ENCODE results near the gene CAPN12.

DNA sequence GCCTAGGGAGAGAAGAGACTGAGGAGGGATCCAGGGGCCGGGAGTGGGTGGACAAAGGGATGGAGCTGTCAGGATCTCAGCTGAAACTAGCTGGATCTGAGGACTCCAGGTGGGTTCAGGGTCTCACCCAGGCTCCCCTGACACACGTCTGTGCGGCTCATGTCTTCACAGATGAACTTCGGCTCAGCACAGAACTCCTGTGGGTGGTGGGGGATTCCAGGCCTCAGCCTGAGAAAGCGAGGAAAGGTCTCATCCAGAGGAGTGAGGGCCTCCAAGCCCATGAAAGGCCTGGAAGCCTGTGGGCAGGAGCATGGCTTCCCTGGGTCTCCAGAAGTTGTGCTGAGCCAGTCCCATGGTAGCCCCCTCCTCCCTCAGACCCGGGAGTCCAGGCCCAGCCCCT, 1.4 kb downstream of the CAPN12 start:
- TF ChIP-seq, protein P1, sequence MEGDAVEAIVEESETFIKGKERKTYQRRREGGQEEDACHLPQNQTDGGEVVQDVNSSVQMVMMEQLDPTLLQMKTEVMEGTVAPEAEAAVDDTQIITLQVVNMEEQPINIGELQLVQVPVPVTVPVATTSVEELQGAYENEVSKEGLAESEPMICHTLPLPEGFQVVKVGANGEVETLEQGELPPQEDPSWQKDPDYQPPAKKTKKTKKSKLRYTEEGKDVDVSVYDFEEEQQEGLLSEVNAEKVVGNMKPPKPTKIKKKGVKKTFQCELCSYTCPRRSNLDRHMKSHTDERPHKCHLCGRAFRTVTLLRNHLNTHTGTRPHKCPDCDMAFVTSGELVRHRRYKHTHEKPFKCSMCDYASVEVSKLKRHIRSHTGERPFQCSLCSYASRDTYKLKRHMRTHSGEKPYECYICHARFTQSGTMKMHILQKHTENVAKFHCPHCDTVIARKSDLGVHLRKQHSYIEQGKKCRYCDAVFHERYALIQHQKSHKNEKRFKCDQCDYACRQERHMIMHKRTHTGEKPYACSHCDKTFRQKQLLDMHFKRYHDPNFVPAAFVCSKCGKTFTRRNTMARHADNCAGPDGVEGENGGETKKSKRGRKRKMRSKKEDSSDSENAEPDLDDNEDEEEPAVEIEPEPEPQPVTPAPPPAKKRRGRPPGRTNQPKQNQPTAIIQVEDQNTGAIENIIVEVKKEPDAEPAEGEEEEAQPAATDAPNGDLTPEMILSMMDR (IDR thresholded peaks at IDR 0.05), result no peak
- no peak for TF ChIP-seq POLR2A (IDR thresholded peaks at IDR 0.05)
